ENCODE results near the gene HOXC13. TPM values are rescaled to one million over a fixed set of nuclear protein-coding genes. Genes with fewer than 3 reads are reported as not detected.

Gene HOXC13
- total RNA-seq, 2 experiments from 2014 or later: 0.06 TPM; not detected in 1

- no TSS peak for BruUV-seq (replicated peaks)
- Histone ChIP-seq H3K4me2 (ENCODE audit: low read length) (no peak overlapping the region), H3K36me3 (ENCODE audit: insufficient read depth, low read length) (no peaks in the 10 kb centered on the region), H3K9me3 (ENCODE audit: low read length) (no peaks in the 10 kb centered on the region), H2AFZ (ENCODE audit: low read length) (no peak overlapping the region), H3K4me3 (ENCODE audit: low read depth, low read length, poor library complexity, severe bottlenecking) (no peak overlapping the region), H4K20me1 (ENCODE audit: insufficient read depth, low read length) (no peaks in the 10 kb centered on the region), H3K9me2 (ENCODE audit: insufficient read depth, low read length) (no peaks in the 10 kb centered on the region), H3K79me2 (ENCODE audit: insufficient read depth, low read depth, low read length) (no peaks in the 10 kb centered on the region), H3K27ac (ENCODE audit: low read depth, low read length, poor library complexity, severe bottlenecking) (no peak overlapping the region), H3K4me1 (ENCODE audit: insufficient read depth, low read length, poor library complexity, severe bottlenecking) (no peaks in the 10 kb centered on the region)
- ChIA-PET POLR2A (no interaction called here), CTCF (ENCODE audit: unreplicated experiment) (no interaction called here)
- intact Hi-C loops (cut with micrococcal nuclease; ENCODE audit: unreplicated experiment): no loop called here
- DNase-seq (ENCODE audit: low spot score): no peak
- TF ChIP-seq CTCF (conservative IDR thresholded peaks at IDR 0.05; ENCODE audit: low read length) (no peak), EZH2phosphoT487 (IDR thresholded peaks at IDR 0.05; ENCODE audit: borderline replicate concordance, low read depth, low read length) (no peak)
Measured at GRCh38 chr12:53892762-53893395, 45.8 kb upstream of the HOXC13 start.

- CTCF ChIA-PET (ENCODE audit: unreplicated experiment): no interaction called here
- intact Hi-C loops (cut with micrococcal nuclease; ENCODE audit: unreplicated experiment): no loop called here
- DNase-seq (ENCODE audit: low spot score): no peak
- BruUV-seq (replicated peaks): no TSS peak
- H2AFZ ChIP-seq (ENCODE audit: low read length): no peak overlapping the region
- POLR2A ChIA-PET: interaction anchor here (0.7 to 0.9 kb wide), 3 partner anchors 61 to 189 kb away, joined by 3 to 6 read pairs (median 4); no protein-coding TSS in a partner anchor
- H3K79me2 ChIP-seq (ENCODE audit: insufficient read depth, low read depth, low read length): no peaks in the 10 kb centered on the region
- H3K36me3 ChIP-seq (ENCODE audit: insufficient read depth, low read length): no peaks in the 10 kb centered on the region
- H3K27ac ChIP-seq (ENCODE audit: low read depth, low read length, poor library complexity, severe bottlenecking): no peak overlapping the region
- H3K9me2 ChIP-seq (ENCODE audit: insufficient read depth, low read length): no peaks in the 10 kb centered on the region
- no peaks in the 10 kb centered on the region for H3K9me3 ChIP-seq (ENCODE audit: low read length)
- TF ChIP-seq CTCF (conservative IDR thresholded peaks at IDR 0.05; ENCODE audit: low read length) (no peak), EZH2phosphoT487 (IDR thresholded peaks at IDR 0.05; ENCODE audit: borderline replicate concordance, low read depth, low read length) (no peak)
- no peaks in the 10 kb centered on the region for H4K20me1 ChIP-seq (ENCODE audit: insufficient read depth, low read length)
- no peak overlapping the region for H3K4me3 ChIP-seq (ENCODE audit: low read depth, low read length, poor library complexity, severe bottlenecking)
- no peak overlapping the region for H3K4me2 ChIP-seq (ENCODE audit: low read length)
- H3K4me1 ChIP-seq (ENCODE audit: insufficient read depth, low read length, poor library complexity, severe bottlenecking): no peaks in the 10 kb centered on the region
Measured at GRCh38 chr12:53899230-53899629, 39.4 kb upstream of the HOXC13 start.

GRCh38 chr12:53907103-53907502, 31.5 kb upstream of the HOXC13 start:
- CTCF ChIA-PET (ENCODE audit: unreplicated experiment): no interaction called here
- no peaks in the 10 kb centered on the region for H3K79me2 ChIP-seq (ENCODE audit: insufficient read depth, low read depth, low read length)
- BruUV-seq (replicated peaks): no TSS peak

More at GRCh38 chr12:53907103-53907502, 31.5 kb upstream of the HOXC13 start:
- Histone ChIP-seq H4K20me1 (ENCODE audit: insufficient read depth, low read length) (no peaks in the 10 kb centered on the region), H3K4me3 (ENCODE audit: low read depth, low read length, poor library complexity, severe bottlenecking) (no peak overlapping the region), H3K4me2 (ENCODE audit: low read length) (no peak overlapping the region), H3K36me3 (ENCODE audit: insufficient read depth, low read length) (no peaks in the 10 kb centered on the region), H2AFZ (ENCODE audit: low read length) (no peak overlapping the region), H3K9me3 (ENCODE audit: low read length) (no peaks in the 10 kb centered on the region), H3K4me1 (ENCODE audit: insufficient read depth, low read length, poor library complexity, severe bottlenecking) (no peaks in the 10 kb centered on the region), H3K27ac (ENCODE audit: low read depth, low read length, poor library complexity, severe bottlenecking) (no peak overlapping the region), H3K9me2 (ENCODE audit: insufficient read depth, low read length) (no peaks in the 10 kb centered on the region)
- no peak for TF ChIP-seq EZH2phosphoT487 (IDR thresholded peaks at IDR 0.05; ENCODE audit: borderline replicate concordance, low read depth, low read length)
- no peak for TF ChIP-seq CTCF (conservative IDR thresholded peaks at IDR 0.05; ENCODE audit: low read length)
- DNase-seq (ENCODE audit: low spot score): no peak
- intact Hi-C loops (cut with micrococcal nuclease; ENCODE audit: unreplicated experiment): no loop called here
- POLR2A ChIA-PET: no interaction called here
